CD8-positive, alpha-beta memory T cell (primary cell): ENCODE data around the gene TAF11. TPM values are rescaled to one million over a fixed set of nuclear protein-coding genes. Genes with fewer than 3 reads are reported as not detected.
"Not testable (repeated sequence)": the region's sequence is repeated elsewhere in the genome, so short reads cannot be mapped to it uniquely, and the experiment has no call there.

Source experiments
- CTCF ChIA-PET: fragments of 350-600 bp; sonication (Branson Sonifier 250); formaldehyde crosslinking; loops from one replicate; lab custom pipeline; 2021; ENCODE audit warnings: antibody characterized with exemption; lab: Charles Lee
- POLR2A ChIA-PET: fragments of 350-600 bp; sonication (Branson Sonifier 250); formaldehyde crosslinking; loops from one replicate; lab custom pipeline; 2021; ENCODE audit warnings: antibody characterized with exemption; lab: Charles Lee
- DNase-seq, 5 donors: peaks; one replicate each; pipeline versions ENCODE4 v3.0.0 to v3.0.0-alpha.2; 2020 to 2022; ENCODE audit warnings: mixed read lengths in 1 of 5
- H3K27ac ChIP-seq: one replicate; pipeline ENCODE4 v1.7.0; 2013; ENCODE audit warnings: low read depth, mild to moderate bottlenecking, low read length, moderate library complexity
- H3K27me3 ChIP-seq: 2 replicates; pipeline ENCODE4 v1.7.0; 2013; ENCODE audit warnings: low read length, mild to moderate bottlenecking; ENCODE audit not compliant: insufficient read depth, poor library complexity, severe bottlenecking
- H3K36me3 ChIP-seq: 2 replicates; pipeline ENCODE4 v1.7.0; 2013; ENCODE audit warnings: mild to moderate bottlenecking, low read length, moderate library complexity; ENCODE audit not compliant: insufficient read depth
- H3K4me1 ChIP-seq: 2 replicates; pipeline ENCODE4 v1.7.0; 2013; ENCODE audit warnings: mild to moderate bottlenecking, low read length, moderate library complexity; ENCODE audit not compliant: insufficient read depth
- H3K4me3 ChIP-seq: 2 replicates; pipeline ENCODE4 v1.7.0; 2013; ENCODE audit warnings: mild to moderate bottlenecking, low read length
- H3K9me3 ChIP-seq: 2 replicates; pipeline ENCODE4 v1.7.0; 2013; ENCODE audit warnings: mild to moderate bottlenecking, low read length
- H3K27ac Mint-ChIP-seq, 8 donors: one replicate each; pipeline ENCODE4 v1.8.0; 2020 to 2021; ENCODE audit warnings: mixed read lengths in 8 of 8, mild to moderate bottlenecking in 6 of 8, inconsistent platforms in 3 of 8, moderate library complexity in 3 of 8
- H3K27me3 Mint-ChIP-seq, 2 donors: one replicate each; pipeline ENCODE4 v1.8.0; 2020 to 2021; ENCODE audit warnings: mixed read lengths in 2 of 2, mild to moderate bottlenecking in 1 of 2, moderate library complexity in 1 of 2
- H3K36me3 Mint-ChIP-seq, 3 donors: one replicate each; pipeline ENCODE4 v1.8.0; 2020 to 2021; ENCODE audit warnings: mixed read lengths in 3 of 3, inconsistent platforms in 1 of 3, mild to moderate bottlenecking in 1 of 3
- H3K4me1 Mint-ChIP-seq, 3 donors: one replicate each; pipeline ENCODE4 v1.8.0; 2020 to 2021; ENCODE audit warnings: mixed read lengths in 3 of 3, inconsistent platforms in 1 of 3, mild to moderate bottlenecking in 1 of 3
- H3K4me3 Mint-ChIP-seq, 7 donors: one replicate each; pipeline ENCODE4 v1.8.0; 2020 to 2021; ENCODE audit warnings: mixed read lengths in 7 of 7, mild to moderate bottlenecking in 6 of 7, moderate library complexity in 4 of 7, inconsistent platforms in 2 of 7
- H3K9me3 Mint-ChIP-seq, 5 donors: one replicate each; pipeline ENCODE4 v1.8.0; 2020 to 2022; ENCODE audit warnings: mixed read lengths in 5 of 5, mild to moderate bottlenecking in 3 of 5, moderate library complexity in 2 of 5, inconsistent platforms in 1 of 5
- polyA plus RNA-seq: library from polyadenylated mRNA; unstranded; fragments of 300-500 nt; fragmentation: Illumina TruSeq; gene quantifications from one replicate; pipeline ENCODE4 v1.2.3, GENCODE V29; 2021
- total RNA-seq, 2 experiments: library from RNA; stranded (reverse); gene quantifications; one replicate each; pipeline ENCODE4 v1.2.3, GENCODE V29; 2021

TAF11 gene, protein sequence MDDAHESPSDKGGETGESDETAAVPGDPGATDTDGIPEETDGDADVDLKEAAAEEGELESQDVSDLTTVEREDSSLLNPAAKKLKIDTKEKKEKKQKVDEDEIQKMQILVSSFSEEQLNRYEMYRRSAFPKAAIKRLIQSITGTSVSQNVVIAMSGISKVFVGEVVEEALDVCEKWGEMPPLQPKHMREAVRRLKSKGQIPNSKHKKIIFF
- total RNA-seq: 10 to 100 TPM; 28.9 to 34.1 TPM
- 19.4 TPM for polyA plus RNA-seq

DNA sequence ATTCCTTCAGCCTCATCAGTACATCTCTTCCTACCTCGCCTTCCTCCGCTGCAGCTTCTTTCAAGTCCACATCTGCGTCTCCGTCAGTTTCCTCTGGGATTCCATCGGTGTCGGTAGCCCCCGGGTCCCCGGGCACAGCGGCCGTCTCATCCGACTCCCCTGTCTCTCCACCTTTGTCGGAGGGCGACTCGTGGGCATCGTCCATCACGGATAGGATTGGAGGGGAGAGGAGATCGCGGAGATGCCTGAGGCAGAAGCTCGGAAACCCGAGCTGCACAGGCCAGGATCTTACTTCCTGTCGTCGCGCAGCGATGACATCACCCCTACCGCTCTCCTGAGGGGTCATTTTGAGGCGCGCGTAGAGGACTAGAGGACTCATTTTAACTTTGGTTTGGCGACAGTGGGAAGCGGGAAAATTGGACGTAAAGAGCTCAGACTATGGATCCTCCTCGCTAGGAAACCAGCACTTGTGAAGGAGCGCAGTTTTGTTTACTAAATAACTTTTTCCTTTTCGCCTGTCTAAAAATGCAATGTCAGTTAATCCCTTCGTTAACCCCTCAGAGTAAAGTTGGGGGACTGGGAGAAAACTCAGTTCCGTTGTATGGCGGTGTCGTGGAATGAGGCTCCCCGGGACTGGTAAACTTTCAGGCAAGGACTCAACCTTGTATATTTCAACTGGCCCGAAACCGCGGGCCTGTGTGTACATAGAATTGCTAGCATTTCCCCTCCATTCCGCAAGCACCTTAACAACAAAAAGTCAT is at the start of gene TAF11:
TSS of gene TAF11 (minus strand) at position 290 of the 761 bp plus-strand sequence. CDS start at position 205, 85 bp downstream.
- peak within 1 kb of the TSS; percentile 94 to 100 (median 99) for H3K27ac Mint-ChIP-seq
- H3K4me1 Mint-ChIP-seq: peaks cover 46 to 74% (median 65%) of the 10 kb centered on the region in 3 donors
- Histone ChIP-seq H3K27me3 (no peaks in the 10 kb centered on the region), H3K4me1 (peaks cover 27% of the 10 kb centered on the region), H3K9me3 (no peaks in the 10 kb centered on the region), H3K4me3 (peak within 1 kb of the TSS; percentile 89), H3K27ac (peak within 1 kb of the TSS; percentile 94), H3K36me3 (no peaks in the 10 kb centered on the region)
- peaks cover 0 to 4% (median 0%) of the 10 kb centered on the region in 5 donors for H3K9me3 Mint-ChIP-seq
- CTCF ChIA-PET: interaction anchor here (1.0 to 1.4 kb wide), 2 partner anchors 22 to 131 kb away, joined by 3 to 6 read pairs; partner anchors contain the start of gene SNRPC
- H3K4me3 Mint-ChIP-seq: peak within 1 kb of the TSS; percentile 99 to 100 (median 100)
- POLR2A ChIA-PET: interaction anchor here (0.5 to 2.6 kb wide), 10 partner anchors 8 to 705 kb away, joined by 3 to 14 read pairs (median 4); partner anchors contain the start of genes BLTP3A, HMGA1 and SNRPC
- peaks cover 0 to 4% of the 10 kb centered on the region in 2 donors for H3K27me3 Mint-ChIP-seq
- DNase-seq: peak; percentile 83 to 93 (median 85)
- H3K36me3 Mint-ChIP-seq: peaks cover 7 to 43% (median 10%) of the 10 kb centered on the region in 3 donors

DNA sequence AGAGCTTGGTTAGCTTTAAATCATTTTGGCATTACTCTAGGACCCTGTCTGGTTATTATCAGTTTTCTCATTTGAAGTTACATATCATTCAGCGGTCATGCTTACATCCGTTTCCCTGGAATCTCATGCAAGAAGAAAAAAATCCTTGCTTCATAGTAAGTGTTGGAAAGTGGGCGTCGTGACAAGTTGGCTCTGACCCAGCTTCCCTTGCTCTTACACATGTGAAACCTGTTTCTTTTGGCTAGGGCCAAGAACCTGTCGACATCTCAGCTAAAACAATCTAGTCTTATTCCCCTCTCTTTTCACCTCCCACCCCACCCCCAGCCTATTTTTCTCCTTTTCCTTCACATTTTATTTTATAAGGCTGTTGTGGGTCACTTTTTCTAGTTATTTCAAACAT is 46.7 kb upstream of the TAF11 start:
- no peaks in the 10 kb centered on the region for H3K36me3 Mint-ChIP-seq
- peaks cover 0 to 4% (median 2%) of the 10 kb centered on the region in 3 donors for H3K4me1 Mint-ChIP-seq
- no peak overlapping the region for H3K27ac Mint-ChIP-seq
- H3K27me3 ChIP-seq: no peaks in the 10 kb centered on the region
- no peaks in the 10 kb centered on the region for H3K4me1 ChIP-seq
- H3K27ac ChIP-seq: no peak overlapping the region
- ChIA-PET POLR2A (no interaction called here), CTCF (no interaction called here)
- no peak for DNase-seq
- H3K36me3 ChIP-seq: no peaks in the 10 kb centered on the region
- H3K4me3 Mint-ChIP-seq: no peak overlapping the region
- no peak overlapping the region for H3K4me3 ChIP-seq
- no peaks in the 10 kb centered on the region for H3K9me3 Mint-ChIP-seq
- H3K27me3 Mint-ChIP-seq: no peaks in the 10 kb centered on the region
- no peaks in the 10 kb centered on the region for H3K9me3 ChIP-seq

DNA sequence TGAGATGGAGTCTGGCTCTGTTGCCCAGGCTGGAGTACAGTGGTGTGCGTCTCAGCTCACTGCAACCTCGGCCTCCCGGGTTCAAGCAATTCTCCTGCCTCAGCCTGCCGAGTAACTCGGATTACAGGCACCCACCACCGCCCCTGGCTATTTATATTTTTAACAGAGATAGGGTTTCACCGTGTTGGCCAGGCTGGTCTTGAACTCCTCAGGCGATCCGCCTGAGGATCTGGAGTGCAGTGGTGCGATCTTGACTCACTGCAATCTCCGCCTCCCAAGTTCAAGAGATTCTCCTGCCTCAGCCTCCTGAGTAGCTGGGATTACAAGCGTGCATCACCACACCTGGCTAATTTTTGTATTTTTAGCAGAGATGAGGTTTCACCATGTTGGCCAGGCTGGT is 44.4 kb upstream of the TAF11 start:
- DNase-seq, POLR2A ChIA-PET, H3K27ac Mint-ChIP-seq, H3K27ac ChIP-seq, H3K9me3 ChIP-seq, H3K36me3 Mint-ChIP-seq, H3K4me3 Mint-ChIP-seq, CTCF ChIA-PET, H3K9me3 Mint-ChIP-seq, H3K4me3 ChIP-seq, H3K4me1 Mint-ChIP-seq, H3K36me3 ChIP-seq, H3K4me1 ChIP-seq, H3K27me3 ChIP-seq, H3K27me3 Mint-ChIP-seq: not testable (repeated sequence)

DNA sequence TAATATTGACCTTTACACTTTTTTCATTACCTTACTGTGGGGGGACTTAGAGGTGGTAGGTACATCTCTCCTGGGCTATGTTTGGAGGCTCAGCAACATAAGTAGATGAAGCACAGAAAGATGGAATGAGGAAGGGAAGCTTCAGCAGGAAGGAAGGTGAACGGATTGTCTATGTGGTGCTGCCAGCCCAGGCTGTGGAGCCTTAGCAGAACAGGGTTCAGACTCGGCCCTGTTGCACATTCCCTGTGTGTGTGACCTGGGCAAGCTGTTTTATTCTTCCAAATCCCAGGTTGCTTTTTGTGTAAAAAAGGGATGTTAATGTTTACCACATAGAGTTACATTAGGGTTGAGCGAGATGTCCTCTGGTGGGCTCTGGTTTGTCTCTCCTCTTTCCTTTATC is 42.4 kb upstream of the TAF11 start:
- POLR2A ChIA-PET: no interaction called here
- no peak overlapping the region for H3K4me3 ChIP-seq
- peaks cover 0 to 8% (median 0%) of the 10 kb centered on the region in 3 donors for H3K4me1 Mint-ChIP-seq
- peak overlapping the region in 1 of 8 donors; percentile 5 for H3K27ac Mint-ChIP-seq
- no peak overlapping the region for H3K4me3 Mint-ChIP-seq
- H3K36me3 ChIP-seq: no peaks in the 10 kb centered on the region
- no peaks in the 10 kb centered on the region for H3K27me3 ChIP-seq
- H3K9me3 Mint-ChIP-seq: no peaks in the 10 kb centered on the region
- H3K27ac ChIP-seq: no peak overlapping the region
- H3K9me3 ChIP-seq: no peaks in the 10 kb centered on the region
- H3K4me1 ChIP-seq: no peaks in the 10 kb centered on the region
- H3K27me3 Mint-ChIP-seq: no peaks in the 10 kb centered on the region
- CTCF ChIA-PET: no interaction called here
- no peak for DNase-seq
- no peaks in the 10 kb centered on the region for H3K36me3 Mint-ChIP-seq

DNA sequence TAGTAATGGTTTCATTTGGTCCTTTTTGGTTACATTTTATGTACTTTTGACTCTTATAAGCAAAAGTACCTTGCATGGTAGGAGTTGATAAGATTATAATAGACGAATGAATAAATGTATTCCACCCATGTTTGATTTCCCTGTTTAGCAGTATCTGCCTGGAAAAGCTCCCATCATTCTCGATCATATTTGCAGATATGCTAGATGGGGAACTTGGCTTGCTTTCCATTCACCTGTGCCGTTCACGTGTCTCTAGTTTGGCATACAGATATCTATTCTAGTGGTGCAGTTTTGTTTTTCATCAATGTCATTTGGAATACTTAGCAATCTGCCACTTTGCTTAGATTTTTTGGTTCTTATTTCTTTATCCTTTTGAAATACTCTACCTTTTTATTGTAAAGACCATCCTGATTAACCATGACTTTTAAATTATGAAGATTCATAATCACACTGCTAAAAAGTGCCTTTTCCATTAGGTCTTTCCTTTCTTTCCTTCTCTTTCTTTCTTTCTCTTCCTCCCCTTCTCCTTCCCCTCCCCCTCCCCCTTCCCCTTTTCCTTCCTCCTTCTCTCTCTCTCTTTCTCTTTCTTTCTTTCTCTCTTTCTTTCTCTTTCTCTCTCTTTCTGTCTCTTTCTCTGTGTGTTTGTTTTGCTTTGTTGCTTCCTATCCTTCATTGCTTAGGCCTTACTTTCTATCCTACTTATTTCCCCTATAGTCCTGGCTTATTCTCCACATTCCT is 41.6 kb upstream of the TAF11 start:
- POLR2A ChIA-PET: no interaction called here
- Histone ChIP-seq H3K4me1 (no peaks in the 10 kb centered on the region), H3K27me3 (no peaks in the 10 kb centered on the region), H3K36me3 (no peaks in the 10 kb centered on the region), H3K9me3 (no peaks in the 10 kb centered on the region), H3K4me3 (no peak overlapping the region), H3K27ac (no peak overlapping the region)
- Mint-ChIP-seq H3K4me3 (no peak overlapping the region), H3K4me1 (peaks cover 0 to 8% (median 0%) of the 10 kb centered on the region in 3 donors), H3K27me3 (no peaks in the 10 kb centered on the region), H3K9me3 (no peaks in the 10 kb centered on the region), H3K27ac (peak overlapping the region in 1 of 8 donors; percentile 38), H3K36me3 (no peaks in the 10 kb centered on the region)
- CTCF ChIA-PET: interaction anchor here (0.6 kb wide), 1 partner anchor 451 kb away, joined by 3 read pairs; no protein-coding TSS in a partner anchor
- no peak for DNase-seq

DNA sequence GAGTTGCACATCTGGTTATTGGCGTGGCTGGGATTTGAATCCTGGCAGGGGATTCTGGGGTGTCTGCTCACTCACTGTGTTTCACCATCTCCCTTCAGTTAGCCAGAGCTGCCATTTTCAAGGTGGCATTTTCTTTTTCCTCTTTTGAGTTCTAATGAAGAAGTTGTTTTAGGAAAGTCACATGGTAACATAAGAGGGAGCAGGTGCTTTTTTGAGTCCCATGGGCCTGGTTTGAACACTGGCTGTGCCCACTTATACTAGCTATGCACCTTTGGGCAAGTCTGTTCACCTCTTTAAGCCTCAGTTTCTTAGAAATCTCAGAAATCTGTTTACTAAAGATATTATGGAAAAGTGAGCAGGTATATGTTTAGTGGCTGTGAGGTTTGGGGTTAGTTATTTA is 40.9 kb upstream of the TAF11 start:
- CTCF ChIA-PET: no interaction called here
- Histone ChIP-seq H3K27me3 (no peaks in the 10 kb centered on the region), H3K9me3 (no peaks in the 10 kb centered on the region), H3K4me3 (no peak overlapping the region), H3K4me1 (no peaks in the 10 kb centered on the region), H3K27ac (no peak overlapping the region), H3K36me3 (no peaks in the 10 kb centered on the region)
- no peak overlapping the region for H3K4me3 Mint-ChIP-seq
- no peak for DNase-seq
- POLR2A ChIA-PET: no interaction called here
- no peaks in the 10 kb centered on the region for H3K36me3 Mint-ChIP-seq
- H3K27me3 Mint-ChIP-seq: no peaks in the 10 kb centered on the region
- no peaks in the 10 kb centered on the region for H3K9me3 Mint-ChIP-seq
- peaks cover 0 to 8% (median 3%) of the 10 kb centered on the region in 3 donors for H3K4me1 Mint-ChIP-seq
- H3K27ac Mint-ChIP-seq: no peak overlapping the region

DNA sequence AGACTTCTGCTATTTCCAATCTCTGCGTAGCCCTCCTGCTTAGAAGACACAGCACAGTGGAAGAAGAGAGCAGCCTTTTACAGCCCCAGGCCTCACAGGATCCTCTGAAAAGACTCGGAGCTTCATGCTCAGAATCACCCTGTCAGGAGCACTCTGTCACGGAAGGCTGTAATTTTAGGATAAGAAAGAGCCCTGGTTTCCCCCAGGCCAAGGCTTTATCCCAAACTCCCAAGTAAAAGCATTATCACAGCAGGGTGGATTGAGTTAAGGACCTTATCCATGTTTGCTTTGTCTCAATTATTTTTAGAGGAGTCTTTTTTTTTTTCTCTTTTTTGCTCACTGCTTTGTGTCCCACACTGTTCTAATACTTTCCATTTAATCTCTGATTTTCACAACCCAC is 40.4 kb upstream of the TAF11 start:
- DNase-seq: no peak
- no peaks in the 10 kb centered on the region for H3K4me1 ChIP-seq
- no peaks in the 10 kb centered on the region for H3K36me3 ChIP-seq
- H3K27ac Mint-ChIP-seq: peak overlapping the region in 1 of 8 donors; percentile 4
- H3K4me3 Mint-ChIP-seq: no peak overlapping the region
- ChIA-PET CTCF (interaction anchor here (1.0 kb wide), 1 partner anchor 11 kb away, joined by 3 read pairs; no protein-coding TSS in a partner anchor), POLR2A (no interaction called here)
- H3K36me3 Mint-ChIP-seq: no peaks in the 10 kb centered on the region
- H3K27me3 Mint-ChIP-seq: no peaks in the 10 kb centered on the region
- H3K9me3 Mint-ChIP-seq: no peaks in the 10 kb centered on the region
- H3K4me3 ChIP-seq: no peak overlapping the region
- no peak overlapping the region for H3K27ac ChIP-seq
- peaks cover 0 to 8% (median 5%) of the 10 kb centered on the region in 3 donors for H3K4me1 Mint-ChIP-seq
- no peaks in the 10 kb centered on the region for H3K27me3 ChIP-seq
- no peaks in the 10 kb centered on the region for H3K9me3 ChIP-seq
